ENCODE measurements around the gene HGF. TPM values are rescaled to one million over a fixed set of nuclear protein-coding genes. Genes with fewer than 3 reads are reported as not detected.

Gene HGF
- total RNA-seq, 1 donor from 2014 or later: 4.9 TPM

GRCh38 chr7:81687062-81687461 is 82.8 kb downstream of the HGF start:
- H3K9me3 Mint-ChIP-seq: no peaks in the 10 kb centered on the region
- no peak for TF ChIP-seq CTCF (conservative IDR thresholded peaks at IDR 0.05)
- H3K36me3 Mint-ChIP-seq: no peaks in the 10 kb centered on the region
- H3K27me3 Mint-ChIP-seq: no peaks in the 10 kb centered on the region
- H3K27ac Mint-ChIP-seq: no peak overlapping the region
- DNase-seq (ENCODE audit: extremely low spot score, unreplicated experiment): no peak
- no peak overlapping the region for H3K4me3 Mint-ChIP-seq
- H3K4me1 Mint-ChIP-seq (ENCODE audit: unreplicated experiment): peaks cover 15% of the 10 kb centered on the region

DNA sequence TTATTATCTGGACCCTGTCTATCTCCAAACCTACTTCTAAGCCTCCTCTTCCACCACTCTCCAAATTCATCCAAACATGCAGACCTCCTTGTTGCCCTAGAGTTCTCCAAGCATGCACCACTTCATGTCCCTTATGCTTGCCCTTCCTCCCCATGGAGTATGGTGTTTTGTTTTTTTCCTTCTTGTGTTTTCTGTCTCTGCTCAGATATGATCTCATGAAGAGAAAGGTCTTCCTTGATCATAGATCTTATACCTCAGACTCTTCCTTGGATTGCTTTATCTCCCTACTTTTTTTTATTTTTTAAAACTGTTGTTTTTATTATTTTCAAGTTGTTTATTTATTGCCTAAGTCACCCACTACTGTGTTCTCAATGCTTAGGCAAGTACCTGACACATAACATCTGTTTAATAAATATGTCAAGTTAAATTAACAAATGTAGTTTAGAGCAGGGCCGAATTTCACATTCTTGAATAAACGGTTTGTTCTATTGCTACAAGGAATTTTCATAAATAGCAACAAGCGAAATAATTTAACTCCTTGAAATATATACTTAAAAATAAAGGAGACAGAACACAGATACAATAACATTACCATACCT is 84.5 kb downstream of the HGF start:
- Mint-ChIP-seq H3K27me3 (no peaks in the 10 kb centered on the region), H3K27ac (peak overlapping the region; percentile 10), H3K9me3 (no peaks in the 10 kb centered on the region), H3K4me1 (ENCODE audit: unreplicated experiment) (peaks cover 10% of the 10 kb centered on the region), H3K36me3 (no peaks in the 10 kb centered on the region), H3K4me3 (no peak overlapping the region)
- TF ChIP-seq CTCF (conservative IDR thresholded peaks at IDR 0.05): no peak
- DNase-seq (ENCODE audit: extremely low spot score, unreplicated experiment): no peak

DNA sequence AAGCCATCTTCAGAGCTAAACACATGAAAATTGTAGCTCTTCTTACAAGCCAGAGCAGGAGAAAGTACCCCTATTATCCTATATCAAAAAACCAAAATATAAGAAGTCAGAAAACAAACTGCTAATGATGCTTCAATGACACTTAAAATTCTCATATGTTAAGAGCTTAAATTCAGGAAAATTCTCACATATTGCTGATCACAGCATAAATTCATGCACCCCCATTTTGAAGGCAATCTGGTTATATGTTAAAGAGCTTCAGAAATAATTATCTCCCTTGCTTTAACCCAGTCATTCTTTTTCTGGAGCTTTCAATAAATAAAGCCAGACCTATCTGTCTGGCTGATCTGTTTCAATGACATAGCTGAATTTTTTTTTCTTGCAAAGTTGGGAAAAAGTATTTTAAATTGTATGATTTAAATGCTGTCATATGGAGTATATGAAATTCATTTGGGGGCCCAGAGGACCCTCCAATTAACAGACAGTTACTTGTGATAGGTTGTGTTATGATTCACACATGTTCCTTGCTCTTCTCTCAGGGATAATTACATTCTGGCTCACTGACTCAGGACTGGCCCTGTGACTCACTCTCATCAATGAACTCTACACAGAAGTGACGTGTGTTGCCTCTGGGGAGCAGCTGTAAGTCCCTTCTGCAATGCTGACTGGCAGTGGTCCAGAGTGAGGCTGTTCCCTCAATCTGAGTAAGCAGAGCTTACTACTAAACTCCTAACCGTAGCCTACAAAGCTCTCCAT is 85.2 kb downstream of the HGF start:
- no peak for TF ChIP-seq CTCF (conservative IDR thresholded peaks at IDR 0.05)
- no peak for DNase-seq (ENCODE audit: extremely low spot score, unreplicated experiment)
- H3K9me3 Mint-ChIP-seq: no peaks in the 10 kb centered on the region
- H3K27ac Mint-ChIP-seq: peak overlapping the region; percentile 10
- H3K36me3 Mint-ChIP-seq: no peaks in the 10 kb centered on the region
- H3K27me3 Mint-ChIP-seq: no peaks in the 10 kb centered on the region
- H3K4me1 Mint-ChIP-seq (ENCODE audit: unreplicated experiment): peaks cover 6% of the 10 kb centered on the region
- no peak overlapping the region for H3K4me3 Mint-ChIP-seq

DNA sequence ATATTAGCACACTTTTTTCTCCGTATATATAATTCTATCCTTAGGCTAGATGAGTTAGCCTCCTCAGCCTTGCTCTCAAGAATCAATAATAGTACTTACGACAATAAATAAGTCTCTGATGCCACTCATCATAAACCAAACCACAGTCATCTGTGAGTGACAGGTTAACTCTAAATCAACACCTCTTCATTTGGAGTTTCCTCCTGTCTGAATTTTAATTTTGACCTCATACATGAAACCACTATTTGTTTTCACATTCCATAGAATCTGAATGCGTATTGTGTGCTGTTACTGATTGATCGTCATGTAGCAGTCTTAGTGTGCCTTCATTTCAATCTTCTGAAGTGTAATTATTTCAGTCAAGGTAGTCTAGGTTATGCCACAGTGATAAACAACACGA is 85.8 kb downstream of the HGF start:
- no peak for DNase-seq (ENCODE audit: extremely low spot score, unreplicated experiment)
- H3K4me3 Mint-ChIP-seq: no peak overlapping the region
- no peaks in the 10 kb centered on the region for H3K27me3 Mint-ChIP-seq
- H3K4me1 Mint-ChIP-seq (ENCODE audit: unreplicated experiment): peaks cover 6% of the 10 kb centered on the region
- H3K9me3 Mint-ChIP-seq: no peaks in the 10 kb centered on the region
- H3K27ac Mint-ChIP-seq: no peak overlapping the region
- TF ChIP-seq CTCF (conservative IDR thresholded peaks at IDR 0.05): no peak
- no peaks in the 10 kb centered on the region for H3K36me3 Mint-ChIP-seq

GRCh38 chr7:81682873-81683272 is 87.0 kb downstream of the HGF start:
- Mint-ChIP-seq H3K27ac (no peak overlapping the region), H3K36me3 (no peaks in the 10 kb centered on the region), H3K4me3 (no peak overlapping the region), H3K27me3 (no peaks in the 10 kb centered on the region), H3K9me3 (no peaks in the 10 kb centered on the region), H3K4me1 (ENCODE audit: unreplicated experiment) (peaks cover 6% of the 10 kb centered on the region)
- no peak for DNase-seq (ENCODE audit: extremely low spot score, unreplicated experiment)
- no peak for TF ChIP-seq CTCF (conservative IDR thresholded peaks at IDR 0.05)

Measured in type B pancreatic cell (in vitro differentiated cells).